HL-60 (cell line): ENCODE measurements around the gene KCNMA1.

Source experiments
- POLR2AphosphoS5 ChIP-seq: IDR thresholded peaks from 2 replicates; pipeline ENCODE4 v1.6.1; 2012; ENCODE audit warnings: low read depth
- SPI1 ChIP-seq: IDR thresholded peaks from 2 replicates; pipeline ENCODE4 v1.6.1; 2012; ENCODE audit warnings: low read depth, mild to moderate bottlenecking, borderline replicate concordance
- TF ChIP-seq, protein P1 (sequence below): IDR thresholded peaks from one replicate; pipeline ENCODE4 v1.5.1; 2011; ENCODE audit warnings: low read length, control low read depth, inconsistent platforms; ENCODE audit not compliant: insufficient read depth

DNA sequence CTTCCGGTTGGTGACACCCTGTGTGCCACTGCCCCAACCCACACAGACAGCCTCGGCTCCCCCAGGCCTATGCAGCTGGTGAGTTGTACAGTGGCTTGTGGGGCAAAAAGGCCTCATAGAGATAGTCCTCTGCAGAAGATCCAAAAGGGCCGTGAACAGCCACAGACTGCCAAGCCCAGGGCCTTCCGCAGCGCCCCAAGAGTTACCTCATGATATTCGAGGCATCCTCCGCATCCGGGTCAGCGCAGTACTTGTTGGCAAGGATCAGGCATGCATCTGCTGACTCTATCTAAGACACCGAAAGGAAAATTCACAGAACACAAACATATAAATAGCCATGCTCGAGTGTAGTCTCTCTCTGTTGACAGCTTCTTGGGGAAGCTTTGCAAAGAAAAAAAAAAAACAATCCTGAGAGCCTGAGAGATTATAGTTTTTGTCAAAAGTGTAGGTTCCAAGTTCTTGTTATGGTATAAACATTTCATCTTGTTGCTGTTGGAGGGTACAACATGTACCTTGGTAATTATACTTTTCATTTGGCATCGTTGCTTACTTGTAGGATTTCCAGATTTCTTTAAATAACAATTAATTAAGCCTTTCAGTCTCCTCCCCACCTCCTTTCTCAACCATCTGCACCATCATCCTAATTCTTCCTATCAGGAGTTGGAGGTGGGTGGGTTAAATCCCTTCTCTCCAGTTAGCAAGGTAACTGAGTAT is 553.0 kb downstream of the KCNMA1 start:
- TF ChIP-seq SPI1: no peak
- TF ChIP-seq, protein P1, sequence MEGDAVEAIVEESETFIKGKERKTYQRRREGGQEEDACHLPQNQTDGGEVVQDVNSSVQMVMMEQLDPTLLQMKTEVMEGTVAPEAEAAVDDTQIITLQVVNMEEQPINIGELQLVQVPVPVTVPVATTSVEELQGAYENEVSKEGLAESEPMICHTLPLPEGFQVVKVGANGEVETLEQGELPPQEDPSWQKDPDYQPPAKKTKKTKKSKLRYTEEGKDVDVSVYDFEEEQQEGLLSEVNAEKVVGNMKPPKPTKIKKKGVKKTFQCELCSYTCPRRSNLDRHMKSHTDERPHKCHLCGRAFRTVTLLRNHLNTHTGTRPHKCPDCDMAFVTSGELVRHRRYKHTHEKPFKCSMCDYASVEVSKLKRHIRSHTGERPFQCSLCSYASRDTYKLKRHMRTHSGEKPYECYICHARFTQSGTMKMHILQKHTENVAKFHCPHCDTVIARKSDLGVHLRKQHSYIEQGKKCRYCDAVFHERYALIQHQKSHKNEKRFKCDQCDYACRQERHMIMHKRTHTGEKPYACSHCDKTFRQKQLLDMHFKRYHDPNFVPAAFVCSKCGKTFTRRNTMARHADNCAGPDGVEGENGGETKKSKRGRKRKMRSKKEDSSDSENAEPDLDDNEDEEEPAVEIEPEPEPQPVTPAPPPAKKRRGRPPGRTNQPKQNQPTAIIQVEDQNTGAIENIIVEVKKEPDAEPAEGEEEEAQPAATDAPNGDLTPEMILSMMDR: no peak
- TF ChIP-seq POLR2AphosphoS5: no peak
